ENCODE measurements around the gene CACNB4.

DNA sequence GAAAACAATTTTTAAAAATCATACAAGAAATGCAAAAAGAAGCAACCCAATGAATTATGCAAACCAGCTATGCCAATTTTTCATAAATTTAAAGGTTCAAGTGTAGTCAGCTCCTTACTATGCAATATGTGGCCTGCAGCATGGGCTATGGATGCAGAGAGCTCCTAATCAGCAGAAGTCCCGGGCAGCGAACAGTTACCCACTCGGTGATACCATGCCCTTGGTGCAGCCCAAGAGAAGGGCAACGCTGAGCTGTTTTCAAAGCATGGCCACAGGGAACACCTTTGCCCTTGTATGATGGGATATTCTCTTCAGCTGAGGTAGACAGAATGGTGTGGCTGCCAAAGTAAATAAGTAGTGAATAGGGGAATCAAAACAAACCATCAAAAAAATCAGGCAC is 253.4 kb downstream of the CACNB4 start:
- TF ChIP-seq, protein P1, sequence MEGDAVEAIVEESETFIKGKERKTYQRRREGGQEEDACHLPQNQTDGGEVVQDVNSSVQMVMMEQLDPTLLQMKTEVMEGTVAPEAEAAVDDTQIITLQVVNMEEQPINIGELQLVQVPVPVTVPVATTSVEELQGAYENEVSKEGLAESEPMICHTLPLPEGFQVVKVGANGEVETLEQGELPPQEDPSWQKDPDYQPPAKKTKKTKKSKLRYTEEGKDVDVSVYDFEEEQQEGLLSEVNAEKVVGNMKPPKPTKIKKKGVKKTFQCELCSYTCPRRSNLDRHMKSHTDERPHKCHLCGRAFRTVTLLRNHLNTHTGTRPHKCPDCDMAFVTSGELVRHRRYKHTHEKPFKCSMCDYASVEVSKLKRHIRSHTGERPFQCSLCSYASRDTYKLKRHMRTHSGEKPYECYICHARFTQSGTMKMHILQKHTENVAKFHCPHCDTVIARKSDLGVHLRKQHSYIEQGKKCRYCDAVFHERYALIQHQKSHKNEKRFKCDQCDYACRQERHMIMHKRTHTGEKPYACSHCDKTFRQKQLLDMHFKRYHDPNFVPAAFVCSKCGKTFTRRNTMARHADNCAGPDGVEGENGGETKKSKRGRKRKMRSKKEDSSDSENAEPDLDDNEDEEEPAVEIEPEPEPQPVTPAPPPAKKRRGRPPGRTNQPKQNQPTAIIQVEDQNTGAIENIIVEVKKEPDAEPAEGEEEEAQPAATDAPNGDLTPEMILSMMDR (IDR thresholded peaks at IDR 0.05; ENCODE audit: low read depth, low read length), result no peak
- no peak for TF ChIP-seq MAX (IDR thresholded peaks at IDR 0.05; ENCODE audit: low read depth, low read length)
- no peak for TF ChIP-seq POLR2A (IDR thresholded peaks at IDR 0.05; ENCODE audit: extremely low read depth, insufficient read length)
- no peak for TF ChIP-seq MYC (IDR thresholded peaks at IDR 0.05; ENCODE audit: low read depth, low read length)

Data from NB4 (cell line).